Prostate gland (tissue), 2 donors: Measurements from ENCODE around the gene RAB40C. TPM values are rescaled to one million over a fixed set of nuclear protein-coding genes. Genes with fewer than 3 reads are reported as not detected.

ENCODE experiments used
- DNase-seq: peaks from one replicate; pipeline ENCODE4 v3.0.0-alpha.2; 2019; ENCODE audit warnings: low spot score
- H3K27ac ChIP-seq, 2 donors: fragments of 200-600 bp; sonication (generic); 2 replicates each; pipeline ENCODE4 v1.5.1; 2017 to 2019
- H3K27me3 ChIP-seq: fragments of 200-600 bp; sonication (generic); replicated peaks from 2 replicates; pipeline ENCODE4 v1.5.1; 2019; ENCODE audit not compliant: insufficient read depth
- H3K36me3 ChIP-seq, 2 donors: fragments of 200-600 bp; sonication (generic); 1 replicate in 1 of 2; 2 replicates in 1 of 2; pipeline versions ENCODE4 v1.5.1 to v1.8.1; 2017 to 2019
- H3K4me1 ChIP-seq: fragments of 200-600 bp; sonication (generic); replicated peaks from 2 replicates; pipeline ENCODE4 v1.5.1; 2019
- H3K4me3 ChIP-seq, 2 donors: fragments of 200-600 bp; sonication (generic); 2 replicates each; pipeline ENCODE4 v1.5.1; 2017 to 2019
- H3K9me3 ChIP-seq: fragments of 200-600 bp; sonication (generic); 2 replicates; pipeline ENCODE4 v1.5.1; 2017
- CTCF ChIP-seq, 4 experiments: fragments of 200-600 bp in 2 of 4; fragments of 450-650 bp in 2 of 4; sonication (generic) in 2 of 4; IDR thresholded peaks; 1 replicate in 3 of 4; 2 replicates in 1 of 4; pipeline ENCODE4 v1.5.1; 2016 to 2019; ENCODE audit warnings: antibody characterized with exemption in 4 of 4, mild to moderate bottlenecking in 2 of 4, moderate library complexity in 2 of 4
- POLR2A ChIP-seq: fragments of 450-650 bp; IDR thresholded peaks from one replicate; pipeline ENCODE4 v1.6.1; 2016; ENCODE audit warnings: antibody characterized with exemption, mild to moderate bottlenecking
- POLR2AphosphoS5 ChIP-seq: sonication (generic); formaldehyde crosslinking; IDR thresholded peaks from one replicate; pipeline ENCODE4 v1.6.1; 2017; ENCODE audit warnings: antibody characterized with exemption
- WGBS: methylation state at CpG from one replicate; pipeline ENCODE4 v1.1.5; 2018; 5-methylcytosine and 5-hydroxymethylcytosine counted together
- intact Hi-C: fragments of 100-400 bp; cut with DNase I; formaldehyde crosslinking; loops from one replicate; pipeline ENCODE4 v1.14.2; 2022
- total RNA-seq, 2 donors: library from RNA; depleted of rRNA; stranded (reverse); fragments of >200 nt; gene quantifications; one replicate each; pipeline ENCODE4 v1.1.0, GENCODE V29; 2016

Gene RAB40C
- total RNA-seq: 10 to 100 TPM; 41.8 to 68.0 TPM

- Histone ChIP-seq H3K9me3 (no peaks in the 10 kb centered on the region), H3K36me3 (no peaks in the 10 kb centered on the region), H3K27me3 (no peaks in the 10 kb centered on the region), H3K4me1 (peaks cover 16% of the 10 kb centered on the region), H3K4me3 (peak within 1 kb of the TSS; percentile 70 to 87), H3K27ac (peak within 1 kb of the TSS; percentile 95 to 98)
- intact Hi-C loops: loop anchor here (2.0 kb wide), 1 partner anchor 47 kb away; the partner anchor contains the start of gene METTL26
- TF ChIP-seq POLR2A: no peak
- TF ChIP-seq POLR2AphosphoS5: peak; percentile 4
- TF ChIP-seq CTCF (IDR thresholded peaks at IDR 0.05): peak in 1 of 4 experiments; percentile 22
- peak; percentile 99 for DNase-seq
- under 1% methylated on average over 51 of the region's 67 CpGs for WGBS
Observed at GRCh38 chr16:589658-590187, at the start of gene RAB40C. TSS of gene RAB40C (plus strand) at chr16:590066. CDS start at chr16:590292, 226 bp downstream.

GRCh38 chr16:540645-541340, 49.1 kb upstream of the RAB40C start:
- H3K9me3 ChIP-seq: no peaks in the 10 kb centered on the region
- H3K4me1 ChIP-seq: no peaks in the 10 kb centered on the region
- DNase-seq: no peak
- H3K27me3 ChIP-seq: no peaks in the 10 kb centered on the region
- intact Hi-C loops: no loop called here
- TF ChIP-seq POLR2A: no peak
- no peak for TF ChIP-seq POLR2AphosphoS5
- no peak for TF ChIP-seq CTCF (IDR thresholded peaks at IDR 0.05)
- H3K36me3 ChIP-seq: no peaks in the 10 kb centered on the region
- 79% methylated on average over 29 of the region's 29 CpGs for WGBS
- H3K27ac ChIP-seq: no peak overlapping the region
- no peak overlapping the region for H3K4me3 ChIP-seq

- intact Hi-C loops: no loop called here
- H3K27ac ChIP-seq: no peak overlapping the region
- no peaks in the 10 kb centered on the region for H3K36me3 ChIP-seq
- H3K4me1 ChIP-seq: no peaks in the 10 kb centered on the region
- TF ChIP-seq CTCF (IDR thresholded peaks at IDR 0.05) (no peak), POLR2A (no peak), POLR2AphosphoS5 (no peak)
- no peaks in the 10 kb centered on the region for H3K9me3 ChIP-seq
- H3K4me3 ChIP-seq: no peak overlapping the region
- no peaks in the 10 kb centered on the region for H3K27me3 ChIP-seq
- 82% methylated on average over 43 of the region's 51 CpGs for WGBS
- no peak for DNase-seq
Observed at GRCh38 chr16:543301-544164, 46.3 kb upstream of the RAB40C start.

- 88% methylated on average over 46 of the region's 46 CpGs for WGBS
- Histone ChIP-seq H3K27me3 (no peaks in the 10 kb centered on the region), H3K4me3 (no peak overlapping the region), H3K27ac (no peak overlapping the region), H3K9me3 (no peaks in the 10 kb centered on the region), H3K36me3 (no peaks in the 10 kb centered on the region), H3K4me1 (no peaks in the 10 kb centered on the region)
- TF ChIP-seq CTCF (IDR thresholded peaks at IDR 0.05) (no peak), POLR2A (no peak)
- DNase-seq: no peak
- intact Hi-C loops: no loop called here
Observed at GRCh38 chr16:544517-544916, 45.3 kb upstream of the RAB40C start.
